GM18517 (cell line): Measurements from ENCODE around the gene LRRC18.

Source experiments
- ATAC-seq: cut with Tn5 transposase; IDR thresholded peaks from one replicate; pipeline ENCODE4 v1.9.1; 2021; ENCODE audit warnings: mild to moderate bottlenecking, moderate library complexity; ENCODE audit not compliant: unreplicated experiment

Gene LRRC18

DNA sequence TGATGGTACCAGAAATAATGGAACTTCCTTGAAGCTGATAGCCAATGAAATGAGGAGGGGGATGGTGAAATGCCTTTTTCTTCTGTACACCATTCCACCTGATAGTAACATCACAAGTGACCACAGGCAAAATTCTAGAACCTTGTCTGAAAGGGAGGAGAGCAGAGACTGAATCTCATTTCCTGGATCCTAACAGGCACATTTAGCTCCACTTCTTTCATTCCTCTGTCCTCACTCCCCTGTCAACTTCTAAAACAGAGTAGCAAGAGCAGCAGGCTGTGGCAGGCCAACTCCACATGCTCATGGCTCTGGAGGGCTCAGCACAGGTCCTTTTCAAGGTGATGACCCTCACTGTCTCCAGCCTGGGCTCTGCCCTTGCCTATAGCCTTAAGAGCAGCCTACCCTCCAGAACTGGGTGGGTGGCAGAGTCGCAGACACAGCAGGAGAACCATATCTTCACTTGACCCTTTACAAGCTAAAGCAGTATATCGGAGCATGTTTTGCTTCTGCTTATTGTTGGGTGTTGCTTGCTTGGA, at the start of gene LRRC18:
Gene LRRC18, minus strand, starts transcription at position 51 of the 536 bp plus-strand sequence. CDS start 25,685 bp downstream, outside the sequence.
- ATAC-seq: no peak

DNA sequence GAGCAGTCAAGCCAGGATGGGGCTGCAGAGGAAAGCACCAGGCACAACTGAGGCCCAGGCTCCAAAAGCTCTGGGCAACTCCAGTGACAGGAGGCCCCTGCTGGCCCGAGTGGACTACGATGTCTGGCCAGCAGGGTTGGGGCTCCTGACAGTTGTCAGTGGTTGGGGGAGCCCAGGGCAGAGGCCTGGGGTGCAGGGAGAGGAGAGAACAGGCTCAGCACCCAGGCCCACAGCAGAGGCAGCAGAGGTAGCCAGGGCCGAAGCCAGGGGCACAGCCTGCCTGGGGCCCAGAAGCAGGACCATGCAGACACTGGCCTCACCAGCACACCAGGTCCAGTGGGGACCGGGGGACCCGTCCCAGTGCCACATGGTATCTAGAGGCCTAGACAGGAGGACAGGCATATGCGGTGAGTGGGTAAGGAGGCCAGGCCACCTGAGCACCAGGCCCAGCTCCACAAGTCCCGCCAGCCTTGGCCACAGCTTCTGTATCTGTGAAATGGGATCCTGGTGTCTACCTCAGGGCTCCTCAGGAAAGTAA, 46.0 kb upstream of the LRRC18 start:
- ATAC-seq: no peak

- no peak for ATAC-seq
These were observed 44.2 kb upstream of the LRRC18 start for GRCh38 chr10:48983648-48984351.

DNA sequence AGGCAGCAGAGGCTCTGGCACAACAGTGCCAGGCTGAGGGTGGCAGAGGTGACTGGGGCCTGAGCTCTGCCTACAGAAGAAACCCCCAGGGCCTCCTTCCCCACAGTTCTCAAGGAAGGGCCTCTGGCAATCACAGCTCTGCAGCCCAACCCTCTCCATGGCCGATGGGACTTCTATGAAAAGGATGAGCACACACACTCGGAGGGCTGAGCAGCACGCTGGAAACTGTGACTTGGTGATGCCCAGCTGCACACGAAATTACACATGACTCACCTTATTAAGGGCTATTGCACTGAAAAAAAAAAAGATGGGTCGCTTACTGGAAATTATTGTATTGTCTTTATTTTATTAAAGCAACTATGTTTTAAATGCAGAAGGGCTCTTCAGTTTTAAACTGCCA, 42.9 kb upstream of the LRRC18 start:
- ATAC-seq: no peak

DNA sequence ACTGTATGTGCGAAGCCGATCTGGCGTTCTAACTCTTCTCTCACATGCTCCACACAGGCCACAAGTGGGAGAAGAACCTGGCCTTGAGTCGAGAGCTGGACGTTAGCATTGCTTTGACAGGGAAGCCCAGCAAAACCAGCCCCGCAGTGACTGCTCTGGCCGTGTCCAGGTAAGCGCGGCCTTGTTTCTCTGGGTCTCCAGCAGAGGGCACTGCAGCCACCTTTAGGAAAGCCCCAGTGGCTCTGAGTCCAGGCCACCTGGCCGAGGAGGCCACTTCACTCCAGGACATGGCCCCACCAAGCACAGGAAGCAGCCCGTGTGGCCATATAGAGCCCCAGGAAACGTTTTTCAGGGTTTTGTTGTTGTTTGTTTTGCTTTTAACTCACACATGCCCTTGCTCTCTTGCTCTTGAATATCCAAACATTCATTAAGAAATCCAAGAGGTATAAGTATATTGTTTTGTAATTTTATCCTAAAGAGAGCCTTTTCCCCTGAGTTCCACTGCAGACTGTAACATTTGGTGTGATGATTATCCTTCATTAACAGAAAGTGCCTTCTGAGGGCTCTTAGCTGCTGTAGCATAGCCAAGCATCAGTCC, 41.8 kb upstream of the LRRC18 start:
- no peak for ATAC-seq

DNA sequence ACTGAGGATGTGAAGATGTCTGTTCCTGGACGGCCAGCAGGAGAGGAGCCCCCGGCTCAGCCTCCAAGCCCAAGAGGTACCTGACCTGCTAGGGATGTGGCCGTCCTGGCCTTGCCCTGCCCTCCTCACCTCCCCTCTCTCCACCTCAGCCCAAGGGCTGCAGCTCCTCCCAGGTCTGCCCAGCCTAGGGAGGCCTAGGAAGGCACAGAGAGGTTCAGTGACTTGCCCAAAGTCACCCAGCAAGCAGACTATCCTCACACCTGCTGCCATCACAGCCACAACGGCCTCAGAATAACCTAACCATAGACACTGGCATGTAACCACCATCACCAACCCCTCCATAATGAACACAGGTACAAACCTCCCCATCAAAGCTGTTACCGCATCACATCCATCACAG, 38.7 kb upstream of the LRRC18 start:
- ATAC-seq: no peak

DNA sequence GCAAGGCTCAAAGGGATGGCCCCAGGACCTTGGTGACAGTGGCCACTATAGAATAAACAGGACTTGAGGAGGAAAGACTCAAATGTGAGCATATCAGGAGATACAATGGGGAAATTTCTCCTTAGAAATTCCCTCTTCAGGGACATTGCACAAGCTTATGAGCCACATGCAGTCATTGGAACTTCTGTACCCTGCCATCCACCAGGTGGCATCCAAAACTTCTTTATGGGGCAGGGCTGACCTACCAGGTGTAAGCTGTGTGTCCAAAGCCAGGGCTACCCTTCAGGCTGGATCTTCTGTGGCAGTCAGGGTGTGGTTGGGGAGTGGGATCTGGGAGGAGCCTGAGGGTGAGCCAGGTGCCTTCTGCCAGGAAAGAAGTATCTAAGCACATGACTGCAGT, 36.6 kb upstream of the LRRC18 start:
- no peak for ATAC-seq

GRCh38 chr10:48974510-48975156, 35.0 kb upstream of the LRRC18 start:
- ATAC-seq: no peak

DNA sequence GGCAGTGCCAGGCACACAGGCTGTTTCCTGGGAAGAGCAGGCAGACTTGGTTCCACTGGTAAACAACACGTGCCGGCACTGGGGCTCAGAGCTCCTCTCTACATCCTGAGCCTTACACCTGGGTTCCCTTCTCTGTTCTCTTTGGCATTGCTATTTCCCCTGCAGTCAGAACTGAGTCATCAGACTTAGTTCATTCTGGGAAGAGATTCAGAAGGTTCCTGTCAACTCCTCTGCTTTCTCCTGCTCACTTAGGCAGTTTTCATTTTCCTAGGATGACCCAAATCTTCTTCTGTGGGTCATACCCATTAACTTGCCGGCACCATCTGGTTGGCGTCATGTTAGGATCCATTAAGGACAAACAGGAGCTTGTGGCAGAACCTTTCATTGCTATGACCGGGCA, 33.4 kb upstream of the LRRC18 start:
- ATAC-seq: no peak

GRCh38 chr10:48970654-48971053, 31.0 kb upstream of the LRRC18 start:
- ATAC-seq: no peak

GRCh38 chr10:48970046-48970445, 30.4 kb upstream of the LRRC18 start:
- no peak for ATAC-seq

- ATAC-seq: no peak
These were observed 28.4 kb upstream of the LRRC18 start for GRCh38 chr10:48968036-48968435.

GRCh38 chr10:48965460-48965859, 25.8 kb upstream of the LRRC18 start:
- ATAC-seq: no peak

- no peak for ATAC-seq
These were observed 24.4 kb upstream of the LRRC18 start for GRCh38 chr10:48964038-48964437.

DNA sequence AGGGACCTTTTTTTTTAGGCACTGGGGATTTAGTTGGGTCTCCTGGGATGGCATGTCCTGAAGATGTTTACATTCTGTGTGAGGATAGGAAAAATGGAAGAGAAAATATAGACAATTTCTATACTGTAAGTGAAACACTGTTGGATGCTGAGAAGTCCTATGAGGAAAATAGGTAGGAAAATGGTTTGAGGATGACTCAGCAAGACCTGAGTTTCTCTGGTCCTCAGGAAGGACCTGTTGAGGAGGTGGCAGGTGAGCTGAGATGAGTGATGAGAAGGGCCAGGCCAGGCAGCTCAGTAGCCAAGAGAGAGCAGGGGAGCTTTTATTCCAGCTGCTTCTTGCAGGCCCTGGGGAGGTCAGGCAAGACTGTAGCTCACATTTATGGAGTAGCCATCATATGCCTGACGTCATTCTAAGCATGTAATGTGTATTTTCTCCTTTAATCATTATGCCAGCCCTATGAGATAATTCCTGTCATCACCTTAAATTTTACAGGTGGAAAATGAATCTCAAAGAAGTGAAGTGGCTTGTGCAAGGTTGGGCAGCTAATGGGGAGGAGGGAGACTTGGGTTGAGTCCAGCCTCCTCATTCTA, 19.1 kb upstream of the LRRC18 start:
- ATAC-seq: no peak

DNA sequence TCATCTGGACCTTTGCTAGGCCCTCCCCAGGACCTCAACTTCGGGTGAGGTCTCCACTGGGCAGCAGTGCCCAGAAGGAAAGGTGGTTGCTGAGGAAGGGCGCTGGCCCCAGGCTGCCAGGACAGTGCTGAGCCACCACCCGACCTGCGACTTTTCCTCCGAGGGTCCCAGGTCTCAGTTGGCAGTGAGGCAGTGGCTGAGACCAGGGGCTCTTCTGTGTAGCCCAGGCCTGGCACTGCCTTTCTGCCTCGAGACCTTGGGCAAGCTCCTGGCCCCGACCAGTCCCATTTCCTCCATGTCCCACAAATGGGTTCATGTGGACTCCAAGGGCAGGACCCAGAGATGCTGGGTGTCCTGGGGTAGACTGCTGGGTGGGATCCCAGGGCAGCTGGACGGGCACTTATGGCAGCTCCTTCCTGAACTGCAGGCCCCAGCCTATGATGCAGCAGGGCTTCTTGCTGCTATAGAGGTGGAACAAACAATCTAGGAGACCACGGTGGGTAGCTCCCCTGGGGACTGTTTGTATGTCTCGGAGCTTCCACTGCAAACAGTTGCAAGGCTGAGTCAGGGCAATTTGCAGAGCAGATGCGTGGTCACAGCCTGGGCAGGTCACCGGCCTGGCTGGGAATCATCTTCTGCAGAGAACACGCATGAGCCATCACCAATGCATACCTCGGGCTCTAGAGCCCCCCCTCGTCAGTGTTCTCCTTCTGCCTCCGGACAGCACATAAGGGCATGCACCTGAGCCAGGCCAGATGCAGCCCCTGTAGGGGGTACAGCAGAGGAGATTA, 17.9 kb upstream of the LRRC18 start:
- ATAC-seq: no peak

DNA sequence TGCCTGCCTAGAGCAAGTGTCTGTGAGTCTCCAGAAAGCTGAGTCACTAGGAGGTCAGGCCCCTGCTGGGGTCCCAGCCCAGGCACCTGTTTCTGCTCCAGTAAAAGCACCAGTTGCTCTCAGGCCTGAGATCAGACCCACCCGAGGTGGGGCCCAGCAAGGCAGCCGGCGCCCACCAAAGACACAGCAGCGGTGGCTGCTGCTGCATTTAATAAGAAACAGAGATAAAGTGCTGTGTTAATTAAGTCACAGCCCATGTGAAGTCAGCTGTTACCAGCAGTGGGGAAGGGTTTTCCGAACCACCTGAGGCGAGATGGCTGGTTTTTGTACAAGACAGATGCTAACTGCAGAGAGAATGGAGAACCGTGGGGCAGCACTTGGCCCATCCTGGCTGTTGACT, 12.1 kb upstream of the LRRC18 start:
- no peak for ATAC-seq

DNA sequence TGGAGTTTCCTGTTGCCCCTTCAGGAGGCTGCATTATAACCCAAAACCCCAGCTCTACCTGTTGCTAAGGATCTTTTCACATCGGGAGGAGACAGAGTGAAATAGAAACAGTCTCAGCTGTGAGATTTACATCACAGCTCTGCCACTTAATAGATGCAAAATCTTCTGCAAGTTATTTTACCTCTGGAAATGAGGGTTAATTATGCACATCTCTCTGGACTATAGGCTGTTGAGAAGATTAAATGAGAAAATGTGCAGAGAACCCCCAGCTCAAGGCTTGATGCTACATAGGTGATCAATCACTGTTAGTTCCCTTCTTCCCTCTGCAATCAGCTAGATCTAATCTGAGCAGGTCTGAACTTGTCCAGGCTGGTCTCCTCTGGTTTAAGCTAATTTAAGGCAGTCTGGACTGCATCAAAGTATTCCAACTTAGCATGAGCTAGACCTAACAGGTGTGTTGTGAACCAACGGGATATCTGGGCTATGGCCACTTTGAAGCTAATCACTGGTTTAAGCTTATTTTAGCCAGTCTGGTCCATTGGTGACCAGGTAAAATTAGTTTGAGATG, 8.9 kb upstream of the LRRC18 start:
- no peak for ATAC-seq

DNA sequence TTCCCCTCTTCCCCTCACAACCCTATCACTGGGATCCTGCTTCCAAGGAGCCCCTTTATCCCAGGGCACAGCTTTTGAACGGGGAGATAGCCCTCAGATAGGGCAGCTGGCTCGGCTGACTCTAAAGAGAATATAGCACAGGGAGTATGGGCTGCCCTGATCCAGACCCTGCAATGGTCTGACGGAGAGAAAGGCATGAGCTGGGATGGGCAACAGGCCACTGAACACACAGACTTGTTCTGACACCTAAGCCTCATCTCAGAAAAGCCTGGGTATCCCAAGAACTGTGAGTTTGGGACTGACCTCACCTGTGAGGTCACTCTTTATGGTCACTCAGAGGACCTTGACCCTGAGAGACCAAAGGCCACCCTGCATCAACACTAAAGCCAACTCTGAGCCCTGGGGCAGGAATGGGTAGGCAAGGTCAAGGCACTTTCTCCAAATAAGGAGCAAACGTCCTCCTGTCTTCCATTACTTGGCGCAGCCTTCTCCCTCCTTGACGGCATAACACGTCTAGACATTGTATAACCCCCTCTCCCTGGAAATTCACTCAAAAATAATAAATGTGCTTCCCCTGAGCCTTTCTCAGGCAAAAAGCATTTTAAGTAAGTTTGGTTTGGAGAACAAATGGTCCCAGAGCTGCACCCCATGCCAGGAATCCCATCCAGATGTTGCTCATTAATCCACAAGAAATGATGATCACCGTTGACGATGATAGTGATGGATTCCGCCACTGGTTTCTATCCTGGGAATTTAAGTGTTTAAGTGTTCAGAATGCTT, 8.2 kb upstream of the LRRC18 start:
- ATAC-seq: no peak
